GM12875 (cell line): ENCODE results near the gene SARDH.

Experiments used
- H3K4me3 ChIP-seq: one replicate; pipeline ENCODE4 v1.5.1; 2011; ENCODE audit warnings: low read depth, low read length, control low read depth
- TF ChIP-seq, protein P1 (sequence below): IDR thresholded peaks from 2 replicates; pipeline ENCODE4 v1.5.1; 2011; ENCODE audit warnings: low read depth, mild to moderate bottlenecking, control low read depth, inconsistent platforms, low read length, moderate library complexity, borderline replicate concordance; ENCODE audit not compliant: insufficient read depth

The SARDH gene

DNA sequence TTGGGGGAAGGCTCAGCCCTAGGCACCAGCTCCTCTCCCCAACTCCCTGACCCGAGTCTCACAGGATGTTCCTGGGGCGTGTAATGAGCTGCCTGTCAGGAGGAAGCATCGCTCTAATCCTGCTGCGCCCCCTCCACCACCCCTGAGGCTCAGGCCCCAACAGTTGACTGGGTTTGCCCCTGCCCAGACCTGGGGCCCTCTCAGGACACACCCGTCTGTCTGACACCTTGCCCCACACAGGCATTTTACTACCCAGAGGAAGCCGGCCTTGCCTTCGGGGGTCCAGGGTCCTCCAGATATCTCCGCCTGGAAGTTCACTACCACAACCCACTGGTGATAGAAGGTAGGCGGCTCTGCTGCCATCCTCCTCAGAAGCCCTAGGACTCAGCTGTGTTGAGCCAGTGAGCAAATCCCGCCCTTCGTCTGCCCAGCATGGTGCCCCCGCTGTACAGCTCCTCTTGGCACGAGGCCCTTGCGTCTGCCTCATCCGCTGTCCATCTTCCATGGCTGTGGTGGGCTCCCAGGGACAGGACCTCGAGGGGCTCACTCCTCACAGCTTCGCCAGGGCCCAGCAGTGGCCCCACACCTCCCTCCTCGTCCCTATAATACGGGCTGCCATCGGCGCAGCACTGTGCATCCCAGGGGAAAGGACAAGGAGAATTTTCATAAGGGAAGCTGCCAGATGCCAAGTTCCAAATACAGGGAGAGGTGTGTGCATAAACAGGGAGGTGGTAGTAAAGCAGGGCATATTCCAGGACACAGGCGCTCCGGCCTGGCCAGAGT, 94.0 kb downstream of the SARDH start:
- TF ChIP-seq, protein P1, sequence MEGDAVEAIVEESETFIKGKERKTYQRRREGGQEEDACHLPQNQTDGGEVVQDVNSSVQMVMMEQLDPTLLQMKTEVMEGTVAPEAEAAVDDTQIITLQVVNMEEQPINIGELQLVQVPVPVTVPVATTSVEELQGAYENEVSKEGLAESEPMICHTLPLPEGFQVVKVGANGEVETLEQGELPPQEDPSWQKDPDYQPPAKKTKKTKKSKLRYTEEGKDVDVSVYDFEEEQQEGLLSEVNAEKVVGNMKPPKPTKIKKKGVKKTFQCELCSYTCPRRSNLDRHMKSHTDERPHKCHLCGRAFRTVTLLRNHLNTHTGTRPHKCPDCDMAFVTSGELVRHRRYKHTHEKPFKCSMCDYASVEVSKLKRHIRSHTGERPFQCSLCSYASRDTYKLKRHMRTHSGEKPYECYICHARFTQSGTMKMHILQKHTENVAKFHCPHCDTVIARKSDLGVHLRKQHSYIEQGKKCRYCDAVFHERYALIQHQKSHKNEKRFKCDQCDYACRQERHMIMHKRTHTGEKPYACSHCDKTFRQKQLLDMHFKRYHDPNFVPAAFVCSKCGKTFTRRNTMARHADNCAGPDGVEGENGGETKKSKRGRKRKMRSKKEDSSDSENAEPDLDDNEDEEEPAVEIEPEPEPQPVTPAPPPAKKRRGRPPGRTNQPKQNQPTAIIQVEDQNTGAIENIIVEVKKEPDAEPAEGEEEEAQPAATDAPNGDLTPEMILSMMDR, result no peak

DNA sequence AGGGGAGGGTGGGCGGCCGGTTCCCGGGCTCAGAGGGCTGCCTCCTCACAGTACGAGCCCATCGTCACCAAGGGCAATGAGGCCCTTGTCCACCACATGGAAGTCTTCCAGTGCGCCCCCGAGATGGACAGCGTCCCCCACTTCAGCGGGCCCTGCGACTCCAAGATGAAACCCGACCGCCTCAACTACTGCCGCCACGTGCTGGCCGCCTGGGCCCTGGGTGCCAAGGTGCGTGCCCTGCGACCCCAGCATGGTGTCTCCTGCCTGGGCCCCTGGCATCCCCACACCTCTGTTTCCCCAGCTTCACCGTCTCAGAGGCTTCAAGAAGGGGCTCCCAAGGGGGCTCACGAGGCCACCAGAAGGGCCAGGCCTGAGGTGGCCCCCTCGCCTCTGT, 94.8 kb downstream of the SARDH start:
- TF ChIP-seq, protein P1, result no peak
- no peak overlapping the region for H3K4me3 ChIP-seq

More for the DNA sequence above, 94.0 kb downstream of the SARDH start:
- H3K4me3 ChIP-seq, result no peak overlapping the region

DNA sequence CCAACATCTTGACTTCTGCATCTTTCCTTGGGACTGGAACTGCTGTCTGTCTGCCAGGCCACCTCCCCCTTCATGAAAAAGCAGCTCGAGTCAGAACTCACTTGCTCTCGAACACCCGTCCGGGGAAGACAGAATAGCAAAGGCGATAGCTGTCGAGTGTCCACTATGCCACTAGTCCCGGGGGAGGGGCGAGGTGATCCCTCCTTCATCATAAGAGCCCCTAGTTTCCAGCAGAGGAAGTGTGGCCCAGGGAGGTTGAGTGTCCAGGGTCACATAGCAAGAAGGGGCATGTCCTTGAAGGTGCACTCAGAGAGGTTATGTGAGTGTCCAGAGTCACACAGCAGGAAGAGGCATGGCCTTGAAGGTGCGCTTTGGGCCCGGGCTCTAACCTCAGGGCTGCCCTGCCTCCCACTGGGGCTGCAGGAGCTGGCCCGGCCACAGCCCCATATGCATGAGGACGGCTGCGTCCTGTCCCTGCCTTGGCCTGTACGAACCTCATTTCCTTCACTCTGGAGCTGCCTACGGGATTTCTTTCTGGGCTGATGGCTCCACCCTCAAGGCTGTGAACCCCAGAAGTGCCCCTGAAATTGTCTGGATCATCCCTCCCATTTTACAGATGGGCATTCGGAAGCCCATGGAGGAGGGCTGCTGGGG, 95.3 kb downstream of the SARDH start:
- H3K4me3 ChIP-seq, result no peak overlapping the region
- TF ChIP-seq, protein P1, result no peak

DNA sequence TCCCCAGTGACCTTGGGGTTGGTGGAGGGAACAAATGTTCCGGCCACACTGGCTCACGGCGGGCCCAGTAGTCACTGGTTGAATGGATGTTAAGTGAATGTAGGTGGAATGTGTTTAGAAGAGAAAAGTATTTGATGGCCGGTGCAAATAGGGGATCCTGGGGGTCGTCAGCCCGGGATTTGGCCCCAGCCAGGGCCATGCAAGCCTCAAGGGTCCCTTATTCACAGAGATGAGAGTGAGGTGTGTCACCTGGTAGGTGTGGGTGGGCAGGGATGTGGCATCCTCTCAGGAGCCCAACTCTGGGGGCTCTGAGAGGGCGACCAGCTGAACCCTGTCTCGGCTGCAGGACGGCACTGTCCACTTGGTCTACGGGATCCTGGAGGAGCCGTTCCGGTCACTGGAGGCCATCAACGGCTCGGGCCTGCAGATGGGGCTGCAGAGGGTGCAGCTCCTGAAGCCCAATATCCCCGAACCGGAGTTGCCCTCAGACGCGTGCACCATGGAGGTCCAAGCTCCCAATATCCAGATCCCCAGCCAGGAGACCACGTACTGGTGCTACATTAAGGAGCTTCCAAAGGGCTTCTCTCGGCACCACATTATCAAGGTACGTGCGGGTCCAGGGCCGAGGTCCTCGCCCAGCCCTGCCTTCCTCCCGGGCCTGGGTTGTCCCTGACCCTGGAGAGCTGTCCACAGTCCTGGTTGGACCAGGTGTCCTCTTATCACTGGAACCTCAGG, 96.1 kb downstream of the SARDH start:
- no peak overlapping the region for H3K4me3 ChIP-seq
- TF ChIP-seq, protein P1, result no peak

DNA sequence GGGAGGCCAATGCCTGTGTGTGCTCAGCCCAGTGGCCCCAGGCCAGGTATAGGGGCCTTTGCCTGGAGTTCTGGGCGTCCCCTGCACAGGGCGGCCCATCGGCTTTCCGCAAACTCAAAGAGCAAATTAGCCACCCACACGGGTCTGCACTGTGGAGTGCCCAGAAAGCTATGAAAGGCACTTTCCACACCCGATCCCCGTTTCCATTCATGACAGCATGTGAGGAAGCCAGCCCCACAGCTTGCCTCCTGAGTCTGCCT, 96.8 kb downstream of the SARDH start:
- TF ChIP-seq, protein P1, result no peak
- no peak overlapping the region for H3K4me3 ChIP-seq

DNA sequence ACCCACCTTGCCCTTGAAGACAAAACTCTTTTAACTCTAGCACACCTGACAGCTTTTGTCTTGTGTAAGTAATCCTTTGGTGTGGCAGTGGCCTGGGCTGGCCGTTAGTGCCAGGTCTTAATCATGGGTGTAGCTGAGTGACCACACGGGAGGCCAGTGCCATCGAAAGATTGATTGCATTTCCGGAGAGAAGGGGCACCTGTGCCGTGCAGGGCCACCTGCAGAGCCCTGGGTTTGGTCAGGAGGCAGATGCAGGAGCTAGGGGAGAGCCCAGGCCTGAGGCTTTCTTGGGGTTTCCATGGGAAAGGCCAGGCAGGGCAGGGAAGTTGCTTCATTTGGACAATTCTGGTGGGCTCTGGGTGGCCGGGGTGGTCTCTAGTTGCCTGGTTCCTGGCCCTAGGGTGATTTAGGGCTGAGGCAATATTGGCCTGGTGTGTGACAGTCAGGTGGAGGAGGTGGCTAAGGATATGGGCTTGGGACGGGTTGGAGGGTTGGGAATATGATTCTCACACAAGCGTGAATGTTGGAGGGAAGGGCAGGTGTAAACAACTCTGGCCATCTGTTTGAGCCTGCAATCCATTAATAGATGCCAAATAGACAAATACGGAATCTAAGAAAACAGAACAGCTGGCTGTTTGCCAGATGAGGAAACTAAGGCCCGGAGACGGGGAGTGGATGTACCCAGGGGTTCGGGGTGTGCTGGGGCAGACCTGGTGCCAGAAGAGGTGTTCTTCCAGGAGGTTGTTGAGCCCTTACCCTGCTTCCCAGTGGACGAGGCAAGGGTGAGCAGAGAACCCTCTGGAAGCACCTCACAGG, 97.4 kb downstream of the SARDH start:
- H3K4me3 ChIP-seq, result no peak overlapping the region
- TF ChIP-seq, protein P1, result no peak
